A549 (cell line): ENCODE measurements around the gene PDHX. TPM values are rescaled to one million over a fixed set of nuclear protein-coding genes. Genes with fewer than 3 reads are reported as not detected.
A peak's percentile ranks its signal among the peaks of the same experiment; 100 is the strongest.

Source experiments
- ATAC-seq, 2 experiments: fragments of 200-7000 bp in 1 of 2; fragments of >200 bp in 1 of 2; cut with Nextera tagmentation in 1 of 2; cut with Tn5 transposase in 1 of 2; 3 replicates each; pipeline versions ENCODE4 v1.8.0 to v1.9.1; 2018 to 2020; ENCODE audit warnings: mild to moderate bottlenecking in 1 of 2, moderate library complexity in 1 of 2
- CTCF ChIA-PET: fragments of 300-600 bp; sonication (Branson Sonifier 250); formaldehyde crosslinking; extraction: SDS; loops from one replicate; lab custom pipeline; 2021; ENCODE audit warnings: antibody characterized with exemption, inconsistent platforms; lab: Yijun Ruan, JAX
- POLR2A ChIA-PET: fragments of 350-600 bp; formaldehyde crosslinking; extraction: SDS; loops from one replicate; lab custom pipeline; 2021; ENCODE audit warnings: antibody characterized with exemption, inconsistent platforms; lab: Yijun Ruan, JAX
- DNase-seq, 2 experiments: peaks; one replicate each; pipeline versions ENCODE4 v3.0.0 to v3.0.0-alpha.2; 2011 to 2016; ENCODE audit warnings: low read depth in 1 of 2, low spot score in 1 of 2
- FAIRE-seq: peaks from 2 replicates; lab custom pipeline; 2011; peaks lifted over from hg19 to GRCh38; lab: Jason Lieb, UNC
- H3K27ac ChIP-seq, 2 experiments: fragments of >200 bp; sonication (Bioruptor Twin); formaldehyde crosslinking; 3 replicates each; pipeline ENCODE4 v1.5.1; 2016 to 2017
- H3K4me1 ChIP-seq: fragments of >200 bp; sonication (Bioruptor Twin); formaldehyde crosslinking; 3 replicates; pipeline ENCODE4 v1.6.1; 2016
- H3K4me2 ChIP-seq: fragments of >200 bp; sonication (Bioruptor Twin); formaldehyde crosslinking; 3 replicates; pipeline ENCODE4 v1.6.1; 2016
- H3K4me3 ChIP-seq: fragments of >200 bp; sonication (Bioruptor Twin); formaldehyde crosslinking; 3 replicates; pipeline ENCODE4 v1.5.1; 2016
- H3K9me3 ChIP-seq: fragments of >200 bp; sonication (Bioruptor Twin); formaldehyde crosslinking; 3 replicates; pipeline ENCODE4 v1.6.1; 2016
- ATOH8 ChIP-seq: fragments of 250-450 bp; sonication (Bioruptor Pico); IDR thresholded peaks from 2 replicates; pipeline ENCODE4 v1.5.0; 2020; ENCODE audit warnings: low read depth, mild to moderate bottlenecking, moderate library complexity
- BHLHE40 ChIP-seq: IDR thresholded peaks from 2 replicates; pipeline ENCODE4 v1.6.1; 2012; ENCODE audit warnings: low read depth, low read length, inconsistent platforms
- CHD4 ChIP-seq: fragments of 200-600 bp; sonication (generic); IDR thresholded peaks from 2 replicates; pipeline ENCODE4 v1.6.1; 2016; ENCODE audit warnings: antibody characterized with exemption, mild to moderate bottlenecking, borderline replicate concordance
- EHMT2 ChIP-seq: fragments of 200-600 bp; sonication (generic); IDR thresholded peaks from 2 replicates; pipeline ENCODE4 v1.6.1; 2016; ENCODE audit warnings: antibody characterized with exemption, low read depth, mild to moderate bottlenecking, moderate library complexity
- ESRRA ChIP-seq: fragments of 150-350 bp; IDR thresholded peaks from 2 replicates; pipeline ENCODE4 v1.6.1; 2014; ENCODE audit warnings: mild to moderate bottlenecking, low read length, borderline replicate concordance
- HDAC2 ChIP-seq: fragments of 200-600 bp; sonication (generic); IDR thresholded peaks from 2 replicates; pipeline ENCODE4 v1.6.1; 2016
- HEYL ChIP-seq: fragments of 250-450 bp; sonication (Bioruptor Pico); IDR thresholded peaks from 2 replicates; pipeline ENCODE4 v1.8.0; 2021; ENCODE audit warnings: mild to moderate bottlenecking, moderate library complexity
- HMGXB4 ChIP-seq: fragments of 250-450 bp; sonication (Bioruptor Pico); IDR thresholded peaks from 2 replicates; pipeline ENCODE4 v1.5.0; 2021; ENCODE audit warnings: mild to moderate bottlenecking, moderate library complexity, borderline replicate concordance
- HOXB13 ChIP-seq: fragments of 250-450 bp; sonication (Bioruptor Pico); IDR thresholded peaks from 2 replicates; pipeline ENCODE4 v1.5.0; 2020; ENCODE audit warnings: low read depth, mild to moderate bottlenecking, moderate library complexity
- JUN ChIP-seq, 2 experiments: fragments of >200 bp; sonication (Bioruptor Twin); formaldehyde crosslinking; IDR thresholded peaks; 2 replicates in 1 of 2; 3 replicates in 1 of 2; pipeline ENCODE4 v1.6.1; 2016 to 2017
- MAFK ChIP-seq: fragments of 450-650 bp; IDR thresholded peaks from 2 replicates; pipeline ENCODE4 v1.6.1; 2014; ENCODE audit not compliant: partially characterized antibody
- NR3C1 ChIP-seq: fragments of >200 bp; sonication (Bioruptor Twin); formaldehyde crosslinking; IDR thresholded peaks from 3 replicates; pipeline ENCODE4 v1.6.1; 2017
- POLR2A ChIP-seq: IDR thresholded peaks from 2 replicates; pipeline ENCODE4 v1.6.1; 2012; ENCODE audit warnings: mild to moderate bottlenecking, low read length
- SMC3 ChIP-seq: fragments of >200 bp; sonication (Bioruptor Twin); formaldehyde crosslinking; IDR thresholded peaks from 3 replicates; pipeline ENCODE4 v1.6.1; 2018; ENCODE audit warnings: inconsistent platforms
- SREBF2 ChIP-seq: fragments of 450-650 bp; IDR thresholded peaks from 2 replicates; pipeline ENCODE4 v1.6.1; 2014; ENCODE audit warnings: mild to moderate bottlenecking, moderate library complexity
- TP53 ChIP-seq: fragments of 250-450 bp; sonication (Bioruptor Pico); IDR thresholded peaks from 2 replicates; pipeline ENCODE4 v1.5.0; 2021; ENCODE audit warnings: mild to moderate bottlenecking, moderate library complexity
- ZC3H11A ChIP-seq: fragments of 450-650 bp; IDR thresholded peaks from 2 replicates; pipeline ENCODE4 v1.6.1; 2014; ENCODE audit warnings: antibody characterized with exemption, mild to moderate bottlenecking
- ZNF302 ChIP-seq: fragments of 250-450 bp; sonication (Bioruptor Pico); IDR thresholded peaks from 2 replicates; pipeline ENCODE4 v1.9.0; 2021; ENCODE audit warnings: inconsistent platforms, mild to moderate bottlenecking, moderate library complexity
- WGBS: methylation state at CpG from one replicate; pipeline ENCODE4 v1.1.6; 2017; ENCODE audit errors: missing lambda C conversion rate; 5-methylcytosine and 5-hydroxymethylcytosine counted together
- polyA plus RNA-seq, 4 experiments: library from polyadenylated mRNA; depleted of rRNA in 3 of 4; stranded (reverse); fragments of >200 nt; fragmentation: RNase III in 1 of 4; extraction: RNeasy Plus Mini Kit Qiagen cat#74134 plus additional on column Dnase treatment in 1 of 4; gene quantifications; 2 replicates in 3 of 4; 3 replicates in 1 of 4; pipeline ENCODE4 v1.2.3, GENCODE V29; 2011 to 2017

The PDHX gene
- polyA plus RNA-seq, 2 of the 4 experiments (the other 2 are of a cell fraction), result 46.5 to 87.4 TPM

- TF ChIP-seq MAFK (peak; percentile 2), NR3C1 (no peak)
- Histone ChIP-seq H3K9me3 (no peaks in the 10 kb centered on the region), H3K4me2 (peak overlapping the region; percentile 49), H3K4me3 (no peak overlapping the region), H3K27ac (no peak overlapping the region; a peak in 1 of 6 replicates), H3K4me1 (peaks cover 52% of the 10 kb centered on the region)
- DNase-seq, result no peak
- FAIRE-seq, result no peak
- POLR2A ChIA-PET, result interaction anchor here (1.7 kb wide), 1 partner anchor 465 kb away, joined by 6 read pairs; no protein-coding TSS in a partner anchor
- CTCF ChIA-PET, result interaction anchor here (0.6 to 6.7 kb wide), 34 partner anchors 9 to 1113 kb away, joined by 3 to 117 read pairs (median 4); partner anchors contain the start of genes APIP, ELF5, PDHX and SLC1A2
- no peak for ATAC-seq
Measured at GRCh38 chr11:34926831-34927132, 10.4 kb downstream of the PDHX start.

GRCh38 chr11:34928268-34928959, 12.0 kb downstream of the PDHX start:
- H3K4me2 ChIP-seq, result no peak overlapping the region
- ATAC-seq (no peak), FAIRE-seq (no peak), DNase-seq (no peak)
- no peak overlapping the region for H3K27ac ChIP-seq
- TF ChIP-seq CHD4 (no peak), POLR2A (no peak), SREBF2 (no peak), SMC3 (no peak)
- WGBS, result 89% methylated on average over 3 of the region's 3 CpGs
- peaks cover 52% of the 10 kb centered on the region for H3K4me1 ChIP-seq
- no peak overlapping the region for H3K4me3 ChIP-seq
- ChIA-PET CTCF (interaction anchor here (1.0 to 6.7 kb wide), 6 partner anchors 12 to 1338 kb away, joined by 3 to 117 read pairs (median 4); no protein-coding TSS in a partner anchor), POLR2A (interaction anchor here (0.5 kb wide), 1 partner anchor 14 kb away, joined by 5 read pairs; no protein-coding TSS in a partner anchor)
- H3K9me3 ChIP-seq, result no peaks in the 10 kb centered on the region

- TF ChIP-seq NR3C1, result no peak
- TF ChIP-seq MAFK, result peak; percentile 65
- no peak for TF ChIP-seq BHLHE40
- ATAC-seq (no peak), FAIRE-seq (no peak), DNase-seq (no peak)
- Histone ChIP-seq H3K4me2 (peak overlapping the region; percentile 52), H3K9me3 (no peaks in the 10 kb centered on the region), H3K4me1 (peaks cover 49% of the 10 kb centered on the region), H3K27ac (peak overlapping the region; percentile 5 to 54; a peak in 3 of 6 replicates), H3K4me3 (no peak overlapping the region)
- ChIA-PET POLR2A (interaction anchor here (0.5 kb wide), 1 partner anchor 15 kb away, joined by 5 read pairs; no protein-coding TSS in a partner anchor), CTCF (interaction anchor here (1.0 to 6.7 kb wide), 8 partner anchors 11 to 1337 kb away, joined by 3 to 117 read pairs (median 4); no protein-coding TSS in a partner anchor)
- 92% methylated on average over 7 of the region's 7 CpGs for WGBS
Measured at GRCh38 chr11:34928960-34929680, 12.7 kb downstream of the PDHX start.

GRCh38 chr11:34929794-34930763, 13.7 kb downstream of the PDHX start:
- ATAC-seq, result peak in 1 of 2 experiments; percentile 73; a peak in 3 of 6 replicates
- Histone ChIP-seq H3K27ac (peak overlapping the region; percentile 5 to 54; a peak in 3 of 6 replicates), H3K4me2 (peak overlapping the region; percentile 52), H3K4me1 (peaks cover 39% of the 10 kb centered on the region), H3K9me3 (no peaks in the 10 kb centered on the region), H3K4me3 (no peak overlapping the region)
- TF ChIP-seq ESRRA, result no peak
- no peak for TF ChIP-seq NR3C1
- TF ChIP-seq HEYL (CRISPR knock-in tag), result no peak
- no peak for TF ChIP-seq ZC3H11A
- WGBS, result 73% methylated on average over 11 of the region's 11 CpGs
- ChIA-PET CTCF (interaction anchor here (0.9 to 6.7 kb wide), 7 partner anchors 11 to 483 kb away, joined by 3 to 117 read pairs (median 4); no protein-coding TSS in a partner anchor), POLR2A (no interaction called here)
- FAIRE-seq, result no peak
- peak in 1 of 2 experiments; percentile 45 for DNase-seq

GRCh38 chr11:34936945-34937629, 20.7 kb downstream of the PDHX start:
- no peaks in the 10 kb centered on the region for H3K9me3 ChIP-seq
- ATAC-seq, result no peak
- no peak overlapping the region for H3K4me3 ChIP-seq
- no peak overlapping the region for H3K4me2 ChIP-seq
- H3K27ac ChIP-seq, result no peak overlapping the region
- no peak for FAIRE-seq
- DNase-seq, result no peak
- 96% methylated on average over 6 of the region's 6 CpGs for WGBS
- CTCF ChIA-PET, result interaction anchor here (1.0 kb wide), 1 partner anchor 60 kb away, joined by 3 read pairs; no protein-coding TSS in a partner anchor
- POLR2A ChIA-PET, result interaction anchor here (0.7 kb wide), 1 partner anchor 40 kb away, joined by 4 read pairs; no protein-coding TSS in a partner anchor
- no peaks in the 10 kb centered on the region for H3K4me1 ChIP-seq
- TF ChIP-seq HMGXB4 (CRISPR knock-in tag) (no peak), EHMT2 (no peak), ATOH8 (CRISPR knock-in tag) (no peak), JUN (IDR thresholded peaks at IDR 0.05) (no peak), TP53 (no peak), ESRRA (no peak), HDAC2 (no peak), HOXB13 (no peak), ZNF302 (no peak)
